NCI-H187 treated with DMSO at 0.1 percent for 48 hours (cell line): ENCODE measurements around the gene SLC35F1.

Source experiments
- DNase-seq: peaks from one replicate; lab custom pipeline; 2025; lab: John Stamatoyannopoulos, UW

Gene SLC35F1

DNA sequence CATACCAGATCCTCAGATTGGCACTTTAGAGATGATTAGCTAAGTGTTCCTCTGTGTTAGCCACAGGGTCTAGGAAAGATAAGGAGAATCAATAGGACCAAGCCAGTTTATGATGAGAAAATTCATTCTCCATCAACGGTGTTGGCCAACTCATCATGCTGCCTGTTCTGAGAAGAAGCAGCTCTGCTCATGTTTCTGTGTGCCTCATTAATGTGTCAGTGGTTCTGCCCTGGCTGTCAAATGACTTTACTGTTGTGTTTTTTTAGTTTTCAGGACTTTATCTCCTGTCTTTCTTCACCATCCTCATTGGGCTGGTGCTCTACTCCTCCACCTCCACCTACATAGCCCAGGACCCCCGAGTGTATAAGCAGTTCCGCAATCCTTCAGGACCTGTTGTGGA is 406.7 kb downstream of the SLC35F1 start:
- DNase-seq: no peak

DNA sequence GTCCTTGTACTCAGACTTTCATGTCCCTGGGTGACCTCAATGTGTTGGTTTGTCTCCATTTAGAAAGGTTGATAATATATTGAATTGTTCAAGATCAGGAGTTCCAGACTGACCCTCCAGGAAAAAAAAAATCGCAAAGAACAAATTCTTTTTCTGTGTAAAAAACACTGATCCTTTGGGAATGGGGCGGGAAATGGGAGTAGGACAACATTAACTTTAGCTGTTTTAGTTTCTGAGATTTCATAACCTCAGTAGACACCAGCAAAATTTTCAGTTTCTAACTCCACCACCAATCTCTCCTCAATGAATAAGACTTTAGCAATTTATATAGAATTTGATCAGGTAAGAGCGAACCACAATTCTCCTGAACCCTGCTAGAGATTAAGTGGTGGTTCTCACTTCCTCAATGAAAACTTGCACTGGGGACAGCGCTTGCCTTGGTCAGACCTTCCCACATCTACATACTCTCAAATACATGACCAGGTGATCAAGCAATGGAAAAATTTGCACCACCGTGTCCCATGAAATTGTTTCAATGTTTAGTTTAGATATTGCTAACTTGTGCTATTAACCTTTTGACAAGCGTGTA is 409.8 kb downstream of the SLC35F1 start:
- no peak for DNase-seq

GRCh38 chr6:118317581-118318563 is 410.8 kb downstream of the SLC35F1 start:
- DNase-seq: no peak

GRCh38 chr6:118318648-118319047 is 411.6 kb downstream of the SLC35F1 start:
- DNase-seq: no peak

DNA sequence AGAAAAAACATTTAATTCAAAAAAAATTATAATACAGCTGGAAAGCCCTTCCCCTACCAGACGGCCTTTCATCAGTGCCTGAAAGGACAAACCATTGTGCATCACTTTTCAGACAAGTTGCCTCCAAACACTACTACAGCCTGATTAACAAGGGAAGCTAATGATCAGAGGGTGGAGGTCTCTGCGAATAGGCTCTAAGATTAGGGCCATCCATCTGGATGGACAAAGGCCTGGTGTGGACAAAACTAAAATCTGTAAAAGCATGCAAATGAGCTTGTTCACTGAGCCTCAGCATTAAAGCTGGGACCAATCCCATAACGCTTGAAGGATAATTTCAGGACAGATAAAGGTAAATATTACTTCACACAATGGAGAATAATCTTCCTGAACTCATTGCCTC is 412.4 kb downstream of the SLC35F1 start:
- DNase-seq: no peak

GRCh38 chr6:118319894-118320649 is 413.0 kb downstream of the SLC35F1 start:
- no peak for DNase-seq

DNA sequence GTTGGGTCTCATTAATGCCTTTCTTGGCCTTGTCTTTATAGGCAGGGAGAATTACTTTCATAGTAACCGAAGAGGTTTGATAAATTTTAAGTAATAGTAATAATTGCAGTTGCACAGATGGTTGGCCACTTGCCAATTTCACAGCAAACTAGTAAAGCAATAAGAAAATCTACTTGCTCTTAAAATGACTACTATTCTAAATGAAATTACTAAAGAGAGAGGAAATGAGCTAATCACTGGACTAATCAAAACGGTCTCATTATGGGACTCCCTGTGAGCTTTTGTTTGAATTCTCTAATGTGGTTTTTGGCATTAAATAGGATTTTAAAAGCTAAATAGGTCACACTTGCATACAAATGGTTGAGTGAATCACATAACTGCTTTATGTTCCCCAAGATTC is 413.6 kb downstream of the SLC35F1 start:
- no peak for DNase-seq

- DNase-seq: no peak
Measured at GRCh38 chr6:118324116-118324515, 417.1 kb downstream of the SLC35F1 start.

DNA sequence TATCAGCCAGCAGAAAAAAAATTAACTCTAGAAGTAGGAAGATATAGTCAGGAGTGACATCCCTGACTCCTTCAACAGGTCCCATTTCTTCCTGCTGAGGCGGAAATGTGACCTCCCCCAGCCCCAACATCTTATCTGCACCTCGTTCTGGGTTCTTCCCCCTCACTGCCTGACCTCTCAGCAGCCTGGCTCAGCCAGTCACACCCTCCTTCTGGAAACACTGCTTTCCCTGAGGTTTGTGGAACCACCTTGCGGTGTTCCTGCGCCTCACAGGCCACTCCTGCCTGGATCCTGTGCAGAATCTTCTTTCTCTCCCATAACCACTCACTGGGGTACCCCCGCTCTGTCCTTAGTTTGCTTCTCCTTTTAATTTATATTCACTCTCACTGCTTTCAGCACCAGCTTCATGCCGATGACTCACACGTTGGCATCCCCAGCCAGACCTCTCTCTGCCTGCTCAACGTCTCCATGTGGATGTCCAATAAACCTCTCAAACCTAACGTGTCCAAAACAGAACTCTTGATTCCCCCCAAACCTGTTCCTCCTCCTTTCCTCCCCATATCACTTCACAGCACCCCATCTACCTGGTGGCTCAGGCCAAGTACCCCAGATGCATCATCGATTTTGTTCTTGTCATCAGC is 418.3 kb downstream of the SLC35F1 start:
- DNase-seq: no peak

GRCh38 chr6:118326712-118327111 is 419.6 kb downstream of the SLC35F1 start:
- DNase-seq: no peak

DNA sequence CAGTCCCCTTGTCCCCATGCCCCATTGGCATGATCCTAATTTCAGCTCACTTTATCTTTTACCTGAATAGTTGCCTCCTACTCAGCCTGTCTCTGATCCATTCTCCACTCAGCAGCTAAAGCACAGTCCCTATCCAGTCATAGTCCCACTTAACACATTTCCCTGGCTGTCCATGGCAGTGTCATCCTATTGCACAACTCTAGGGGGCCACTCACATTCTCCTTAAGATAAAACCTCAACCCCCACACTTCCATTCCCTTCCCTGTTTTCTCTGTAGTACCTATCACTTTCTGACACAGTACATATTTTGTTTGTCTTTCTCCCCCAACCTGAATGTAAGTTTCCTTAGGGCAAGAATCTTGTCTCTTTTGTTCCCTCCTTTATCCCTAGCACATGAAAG is 420.2 kb downstream of the SLC35F1 start:
- DNase-seq: no peak

DNA sequence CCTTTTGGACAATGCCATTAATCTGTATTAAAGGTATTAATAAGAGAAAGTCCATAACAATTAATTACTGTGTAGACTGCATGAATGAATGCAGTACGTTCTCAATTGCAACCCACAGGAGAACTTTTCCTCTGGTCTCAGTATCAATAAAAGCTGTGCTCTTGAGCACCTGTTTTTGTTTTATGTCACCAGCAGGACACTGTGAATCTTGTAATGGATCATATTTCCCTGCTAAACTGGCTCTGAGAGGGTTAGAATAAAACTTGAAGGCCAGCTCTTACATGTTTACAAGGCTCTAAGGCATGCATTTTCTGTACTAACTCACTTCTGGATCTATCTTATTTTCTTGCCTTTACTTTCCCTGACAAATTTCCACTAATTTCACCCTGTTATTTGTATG is 426.7 kb downstream of the SLC35F1 start:
- peak; percentile 29 for DNase-seq

DNA sequence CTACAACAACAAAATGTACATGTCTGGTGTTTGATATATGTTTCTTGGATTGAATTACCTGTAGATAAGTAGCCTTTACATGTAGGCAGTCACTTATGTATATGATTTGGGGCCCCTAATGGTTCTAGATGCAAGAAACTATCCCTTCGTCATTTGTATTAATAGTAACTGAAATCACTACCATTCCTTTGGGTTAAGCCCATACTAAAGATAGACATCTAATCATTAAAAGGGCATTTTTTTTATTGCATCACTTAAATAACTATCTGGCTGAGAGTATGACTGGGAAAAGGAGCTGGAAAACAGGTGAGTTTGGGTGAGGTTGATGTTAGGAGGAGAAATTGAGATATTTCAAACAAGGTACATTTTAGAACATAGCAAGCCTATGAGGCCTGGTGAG is 427.6 kb downstream of the SLC35F1 start:
- DNase-seq: no peak

- no peak for DNase-seq
Measured at GRCh38 chr6:118335325-118335816, 428.3 kb downstream of the SLC35F1 start.

GRCh38 chr6:118344014-118344670 is 437.1 kb downstream of the SLC35F1 start:
- DNase-seq: no peak

DNA sequence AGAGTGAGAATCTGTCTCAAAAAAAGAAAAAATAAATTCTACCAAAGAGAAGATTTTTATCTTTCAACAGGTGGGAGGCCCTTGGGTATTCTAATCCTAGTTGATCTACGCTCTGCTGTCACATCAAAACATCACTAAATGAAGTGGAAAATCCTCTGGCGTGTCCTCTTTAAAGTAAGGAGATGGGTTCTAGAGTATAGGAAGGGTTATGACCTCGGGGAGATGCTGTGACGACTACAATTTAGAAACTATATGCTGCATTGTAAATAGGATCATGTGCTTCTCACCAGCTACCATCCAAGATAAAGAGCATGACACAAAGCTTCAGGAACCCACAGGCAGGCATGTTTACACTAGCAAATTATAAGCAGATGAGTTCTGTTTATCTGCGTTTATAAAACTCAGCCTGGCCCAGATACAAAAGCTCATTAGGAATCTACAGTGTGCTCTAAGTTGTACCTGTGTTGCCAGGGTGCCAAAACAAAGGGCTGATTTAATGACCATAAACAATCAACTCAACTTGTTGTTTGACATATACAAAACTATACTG is 443.9 kb downstream of the SLC35F1 start:
- no peak for DNase-seq

GRCh38 chr6:118353564-118353963 is 446.5 kb downstream of the SLC35F1 start:
- DNase-seq: no peak

DNA sequence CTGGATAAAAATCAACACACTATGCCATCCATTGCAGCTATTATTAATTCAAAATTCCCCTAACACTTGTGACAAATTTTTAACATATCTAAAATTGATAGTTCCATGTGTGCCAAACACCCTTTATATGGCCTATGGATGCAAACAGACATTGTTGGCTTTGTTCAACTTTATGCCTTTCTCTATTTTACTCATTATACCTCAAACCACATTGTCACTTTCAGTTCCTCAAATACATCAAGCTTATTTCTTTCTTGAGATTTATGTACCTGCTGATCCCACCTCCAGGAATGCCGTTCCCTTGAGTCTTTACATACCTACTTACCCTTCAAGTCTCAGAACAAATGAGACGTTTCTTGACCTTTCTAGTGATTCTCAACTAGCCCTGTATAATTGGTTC is 447.6 kb downstream of the SLC35F1 start:
- DNase-seq: no peak

DNA sequence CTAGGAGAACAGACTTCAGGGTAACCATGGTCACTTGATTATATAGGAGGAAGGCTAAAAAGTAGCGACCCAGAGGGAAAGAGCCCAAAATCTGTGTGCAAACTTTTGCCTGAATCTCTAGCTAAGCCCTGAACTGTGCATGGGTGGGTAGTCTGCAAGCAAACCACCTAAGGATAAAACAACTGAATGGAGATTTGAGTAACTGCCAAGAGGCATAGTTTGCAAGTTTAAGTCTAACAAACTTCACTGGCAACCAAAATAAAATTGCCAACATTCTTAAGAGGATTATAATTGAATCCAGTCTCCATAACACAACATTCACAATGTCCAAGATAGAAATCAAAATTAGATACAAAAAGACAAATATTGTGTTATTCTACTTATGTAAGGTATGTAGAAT is 449.0 kb downstream of the SLC35F1 start:
- DNase-seq: no peak

- no peak for DNase-seq
Measured at GRCh38 chr6:118356686-118357085, 449.6 kb downstream of the SLC35F1 start.
